GM18858 (cell line): ENCODE measurements around the gene PPFIBP2.

ENCODE experiments used
- ATAC-seq: cut with Tn5 transposase; IDR thresholded peaks from one replicate; pipeline ENCODE4 v1.9.1; 2021; ENCODE audit not compliant: unreplicated experiment

The PPFIBP2 gene

GRCh38 chr11:7595016-7595866, 81.4 kb downstream of the PPFIBP2 start:
- no peak for ATAC-seq

GRCh38 chr11:7595951-7596350, 82.2 kb downstream of the PPFIBP2 start:
- no peak for ATAC-seq

GRCh38 chr11:7596975-7597391, 83.2 kb downstream of the PPFIBP2 start:
- no peak for ATAC-seq

GRCh38 chr11:7597620-7598019, 83.8 kb downstream of the PPFIBP2 start:
- ATAC-seq, result no peak

- no peak for ATAC-seq
Observed at GRCh38 chr11:7599209-7599608, 85.4 kb downstream of the PPFIBP2 start.

GRCh38 chr11:7600205-7600775, 86.5 kb downstream of the PPFIBP2 start:
- ATAC-seq, result no peak

GRCh38 chr11:7603031-7603781, 89.4 kb downstream of the PPFIBP2 start:
- no peak for ATAC-seq

- no peak for ATAC-seq
Observed at GRCh38 chr11:7604331-7604955, 90.6 kb downstream of the PPFIBP2 start.

- no peak for ATAC-seq
Observed at GRCh38 chr11:7605186-7605943, 91.6 kb downstream of the PPFIBP2 start.

- ATAC-seq, result no peak
Observed at GRCh38 chr11:7606496-7606895, 92.7 kb downstream of the PPFIBP2 start.

- no peak for ATAC-seq
Observed at GRCh38 chr11:7609015-7609414, 95.2 kb downstream of the PPFIBP2 start.

GRCh38 chr11:7609521-7609920, 95.7 kb downstream of the PPFIBP2 start:
- no peak for ATAC-seq

GRCh38 chr11:7610393-7610792, 96.6 kb downstream of the PPFIBP2 start:
- ATAC-seq, result no peak

- no peak for ATAC-seq
Observed at GRCh38 chr11:7611411-7611810, 97.6 kb downstream of the PPFIBP2 start.

- ATAC-seq, result no peak
Observed at GRCh38 chr11:7612056-7612660, 98.4 kb downstream of the PPFIBP2 start.

GRCh38 chr11:7612661-7613393, 99.0 kb downstream of the PPFIBP2 start:
- no peak for ATAC-seq

- ATAC-seq, result no peak
Observed at GRCh38 chr11:7613394-7613720, 99.6 kb downstream of the PPFIBP2 start.

GRCh38 chr11:7614656-7615055, 100.9 kb downstream of the PPFIBP2 start:
- no peak for ATAC-seq

- no peak for ATAC-seq
Observed at GRCh38 chr11:7617032-7617431, 103.2 kb downstream of the PPFIBP2 start.

GRCh38 chr11:7619322-7619721, 105.5 kb downstream of the PPFIBP2 start:
- no peak for ATAC-seq
